ENCODE measurements around the gene SLC7A14. TPM values are rescaled to one million over a fixed set of nuclear protein-coding genes. Genes with fewer than 3 reads are reported as not detected.

SLC7A14 gene
- total RNA-seq, 1 experiment from 2014 or later, result not detected

GRCh38 chr3:170603770-170604510, 18.1 kb upstream of the SLC7A14 start:
- no peak for TF ChIP-seq EZH2 (IDR thresholded peaks at IDR 0.05; ENCODE audit: low read length, unreplicated experiment)
- TF ChIP-seq, protein P1, sequence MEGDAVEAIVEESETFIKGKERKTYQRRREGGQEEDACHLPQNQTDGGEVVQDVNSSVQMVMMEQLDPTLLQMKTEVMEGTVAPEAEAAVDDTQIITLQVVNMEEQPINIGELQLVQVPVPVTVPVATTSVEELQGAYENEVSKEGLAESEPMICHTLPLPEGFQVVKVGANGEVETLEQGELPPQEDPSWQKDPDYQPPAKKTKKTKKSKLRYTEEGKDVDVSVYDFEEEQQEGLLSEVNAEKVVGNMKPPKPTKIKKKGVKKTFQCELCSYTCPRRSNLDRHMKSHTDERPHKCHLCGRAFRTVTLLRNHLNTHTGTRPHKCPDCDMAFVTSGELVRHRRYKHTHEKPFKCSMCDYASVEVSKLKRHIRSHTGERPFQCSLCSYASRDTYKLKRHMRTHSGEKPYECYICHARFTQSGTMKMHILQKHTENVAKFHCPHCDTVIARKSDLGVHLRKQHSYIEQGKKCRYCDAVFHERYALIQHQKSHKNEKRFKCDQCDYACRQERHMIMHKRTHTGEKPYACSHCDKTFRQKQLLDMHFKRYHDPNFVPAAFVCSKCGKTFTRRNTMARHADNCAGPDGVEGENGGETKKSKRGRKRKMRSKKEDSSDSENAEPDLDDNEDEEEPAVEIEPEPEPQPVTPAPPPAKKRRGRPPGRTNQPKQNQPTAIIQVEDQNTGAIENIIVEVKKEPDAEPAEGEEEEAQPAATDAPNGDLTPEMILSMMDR (conservative IDR thresholded peaks at IDR 0.05; ENCODE audit: low read depth, low read length), result no peak
- TF ChIP-seq EZH2phosphoT487 (IDR thresholded peaks at IDR 0.05; ENCODE audit: borderline replicate concordance, low read length), result no peak
- Histone ChIP-seq H3K9ac (ENCODE audit: low read length) (no peak overlapping the region), H3K27ac (ENCODE audit: low read length) (no peak overlapping the region), H3K4me1 (ENCODE audit: insufficient read depth, low read length) (0 out of 2 replicates have a peak, but pooled peaks cover 3% of the 10 kb centered on the region), H4K20me1 (ENCODE audit: low read length) (no peaks in the 10 kb centered on the region), H2AFZ (ENCODE audit: low read length) (no peak overlapping the region), H3K27me3 (ENCODE audit: low read length) (no peaks in the 10 kb centered on the region), H3K9me2 (replicated peaks; ENCODE audit: low read length) (0 out of 2 replicates have a peak, but pooled peaks cover 5% of the 10 kb centered on the region), H3F3A (ENCODE audit: low read length, unreplicated experiment) (no peaks in the 10 kb centered on the region), H3K9me3 (ENCODE audit: low read length) (no peaks in the 10 kb centered on the region), H3K79me2 (ENCODE audit: low read length) (no peaks in the 10 kb centered on the region), H3K36me3 (ENCODE audit: low read depth, low read length) (no peaks in the 10 kb centered on the region), H3K4me3 (ENCODE audit: low read length) (no peak overlapping the region), H3K4me2 (ENCODE audit: low read length) (no peak overlapping the region)
- ChIA-PET POLR2A (ENCODE audit: unreplicated experiment) (no interaction called here), CTCF (no interaction called here)
- intact Hi-C loops (cut with micrococcal nuclease), result loop anchor here (10.0 kb wide), 1 partner anchor 189 kb away; the partner anchor contains the start of gene CLDN11
- DNase-seq (no peak), ATAC-seq (no peak)
- BruUV-seq (replicated peaks), result no TSS peak

- ATAC-seq, result no peak
- TF ChIP-seq EZH2 (IDR thresholded peaks at IDR 0.05; ENCODE audit: low read length, unreplicated experiment) (no peak), EZH2phosphoT487 (IDR thresholded peaks at IDR 0.05; ENCODE audit: borderline replicate concordance, low read length) (no peak)
- TF ChIP-seq, protein P1 (conservative IDR thresholded peaks at IDR 0.05; ENCODE audit: low read depth, low read length), result no peak
- ChIA-PET POLR2A (ENCODE audit: unreplicated experiment) (no interaction called here), CTCF (no interaction called here)
- DNase-seq, result no peak
- 0 out of 2 replicates have a peak, but pooled peaks cover 5% of the 10 kb centered on the region for H3K9me2 ChIP-seq (replicated peaks; ENCODE audit: low read length)
- H3K27ac ChIP-seq (ENCODE audit: low read length), result no peak overlapping the region
- no peaks in the 10 kb centered on the region for H4K20me1 ChIP-seq (ENCODE audit: low read length)
- no peaks in the 10 kb centered on the region for H3F3A ChIP-seq (ENCODE audit: low read length, unreplicated experiment)
- intact Hi-C loops (cut with micrococcal nuclease), result loop anchor here (10.0 kb wide), 1 partner anchor 188 kb away; the partner anchor contains the start of gene CLDN11
- H3K4me3 ChIP-seq (ENCODE audit: low read length), result no peak overlapping the region
- H3K27me3 ChIP-seq (ENCODE audit: low read length), result no peaks in the 10 kb centered on the region
- no peaks in the 10 kb centered on the region for H3K36me3 ChIP-seq (ENCODE audit: low read depth, low read length)
- no peak overlapping the region for H3K9ac ChIP-seq (ENCODE audit: low read length)
- H3K9me3 ChIP-seq (ENCODE audit: low read length), result no peaks in the 10 kb centered on the region
- H3K4me1 ChIP-seq (ENCODE audit: insufficient read depth, low read length), result 0 out of 2 replicates have a peak, but pooled peaks cover 3% of the 10 kb centered on the region
- H3K79me2 ChIP-seq (ENCODE audit: low read length), result no peaks in the 10 kb centered on the region
- no peak overlapping the region for H3K4me2 ChIP-seq (ENCODE audit: low read length)
- BruUV-seq (replicated peaks), result no TSS peak
- H2AFZ ChIP-seq (ENCODE audit: low read length), result no peak overlapping the region
Observed at GRCh38 chr3:170602556-170602955, 16.7 kb upstream of the SLC7A14 start.

Measured in PC-3 (cell line).